Caco-2 (cell line): ENCODE data around the gene HAPLN1. TPM values are rescaled to one million over a fixed set of nuclear protein-coding genes. Genes with fewer than 3 reads are reported as not detected.

Experiments used
- BruUV-seq: library from RNA; stranded (reverse); fragments of 400-500 nt; replicated peaks from 2 replicates; lab custom pipeline; 2021; lab: Mats Ljungman, UMichigan
- CTCF ChIA-PET: fragments of 300-600 bp; sonication (Branson Sonifier 250); formaldehyde crosslinking; loops from one replicate; lab custom pipeline; 2022; ENCODE audit warnings: antibody characterized with exemption; lab: Charles Lee
- POLR2A ChIA-PET: fragments of 300-600 bp; sonication (Branson Sonifier 250); formaldehyde crosslinking; loops from one replicate; lab custom pipeline; 2022; ENCODE audit warnings: antibody characterized with exemption; lab: Charles Lee
- DNase-seq, 2 experiments: peaks; one replicate each; pipeline versions ENCODE4 v3.0.0 to v3.0.0-alpha.2; 2020 to 2022
- H3K27me3 ChIP-seq: replicated peaks from 2 replicates; pipeline ENCODE4 v1.6.0; 2011; ENCODE audit warnings: low read length; ENCODE audit not compliant: control insufficient read depth, insufficient read depth
- H3K36me3 ChIP-seq: 2 replicates; pipeline ENCODE4 v1.5.1; 2011; ENCODE audit warnings: low read length; ENCODE audit not compliant: control insufficient read depth, insufficient read depth
- H3K4me1 ChIP-seq: fragments of 250-450 bp; sonication (Bioruptor Pico); 2 replicates; pipeline ENCODE4 v1.5.1; 2020; ENCODE audit warnings: mild to moderate bottlenecking
- H3K4me3 ChIP-seq: 2 replicates; pipeline ENCODE4 v1.5.1; 2011; ENCODE audit warnings: low read depth, mild to moderate bottlenecking, control low read depth, low read length
- H3K9me3 ChIP-seq: fragments of 250-450 bp; sonication (Bioruptor Pico); 2 replicates; pipeline ENCODE4 v1.5.1; 2020; ENCODE audit warnings: mild to moderate bottlenecking, moderate library complexity
- H3K27ac Mint-ChIP-seq: one replicate; pipeline ENCODE4 v1.8.0; 2022; ENCODE audit warnings: mixed read lengths; ENCODE audit not compliant: unreplicated experiment
- H3K27me3 Mint-ChIP-seq: one replicate; pipeline ENCODE4 v1.8.0; 2022; ENCODE audit warnings: mixed read lengths; ENCODE audit not compliant: insufficient read depth, unreplicated experiment
- H3K36me3 Mint-ChIP-seq: one replicate; pipeline ENCODE4 v1.8.0; 2022; ENCODE audit warnings: mild to moderate bottlenecking, mixed read lengths; ENCODE audit not compliant: insufficient read depth, unreplicated experiment
- H3K4me1 Mint-ChIP-seq: one replicate; pipeline ENCODE4 v1.8.0; 2022; ENCODE audit warnings: low read depth, mixed read lengths; ENCODE audit not compliant: unreplicated experiment
- H3K4me3 Mint-ChIP-seq: one replicate; pipeline ENCODE4 v1.8.0; 2022; ENCODE audit warnings: mild to moderate bottlenecking, moderate library complexity, mixed read lengths; ENCODE audit not compliant: unreplicated experiment
- H3K9me3 Mint-ChIP-seq: one replicate; pipeline ENCODE4 v1.8.0; 2022; ENCODE audit warnings: mixed read lengths; ENCODE audit not compliant: unreplicated experiment
- intact Hi-C: fragments of 100-400 bp; cut with micrococcal nuclease; formaldehyde crosslinking; loops from one replicate; pipeline ENCODE4 v1.10.0; 2022; ENCODE audit not compliant: unreplicated experiment
- total RNA-seq: library from RNA; stranded (reverse); gene quantifications from 2 replicates; pipeline ENCODE4 v1.2.3, GENCODE V29; 2022
- TF ChIP-seq, protein P1 (sequence below), 2 experiments: fragments of 200-600 bp in 1 of 2; IDR thresholded peaks; 1 replicate in 1 of 2; 2 replicates in 1 of 2; pipeline versions ENCODE4 v1.5.1 to v1.8.0; 2011 to 2022; ENCODE audit warnings: antibody characterized with exemption in 1 of 2, control low read depth in 1 of 2, inconsistent platforms in 1 of 2, low read depth in 1 of 2, low read length in 1 of 2, mild to moderate bottlenecking in 1 of 2, moderate library complexity in 1 of 2; ENCODE audit not compliant: insufficient read depth in 1 of 2, severe bottlenecking in 1 of 2, unreplicated experiment in 1 of 2

Gene HAPLN1
- total RNA-seq, 1 experiment from 2014 or later: 2.4 TPM

DNA sequence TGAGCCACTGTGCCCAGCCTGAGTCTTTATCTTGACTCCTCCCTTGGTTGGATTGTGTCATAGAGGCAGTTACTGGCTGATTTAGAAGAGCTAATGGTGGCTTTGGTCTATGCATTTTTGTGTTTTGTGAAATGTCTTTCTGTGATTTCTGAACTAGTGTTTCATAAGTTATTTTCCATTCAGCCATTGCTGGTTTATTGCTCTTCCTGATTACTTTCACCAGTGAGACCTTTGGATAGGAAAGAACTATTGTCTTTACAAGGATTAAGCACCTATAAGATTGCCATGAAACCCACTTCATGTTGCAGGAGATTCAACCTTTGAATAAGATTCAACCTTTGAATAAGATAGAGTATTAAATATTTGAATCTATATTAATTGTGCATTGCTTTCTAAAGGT lies 8.7 kb upstream of the HAPLN1 start:
- Histone ChIP-seq H3K4me1 (peaks cover 9% of the 10 kb centered on the region), H3K36me3 (no peaks in the 10 kb centered on the region), H3K4me3 (no peak overlapping the region), H3K27me3 (no peaks in the 10 kb centered on the region), H3K9me3 (no peaks in the 10 kb centered on the region)
- Mint-ChIP-seq H3K9me3 (no peaks in the 10 kb centered on the region), H3K4me3 (no peak overlapping the region), H3K27ac (no peak overlapping the region), H3K27me3 (no peaks in the 10 kb centered on the region), H3K4me1 (peaks cover 7% of the 10 kb centered on the region), H3K36me3 (no peaks in the 10 kb centered on the region)
- intact Hi-C loops: no loop called here
- no TSS peak for BruUV-seq
- TF ChIP-seq, protein P1, sequence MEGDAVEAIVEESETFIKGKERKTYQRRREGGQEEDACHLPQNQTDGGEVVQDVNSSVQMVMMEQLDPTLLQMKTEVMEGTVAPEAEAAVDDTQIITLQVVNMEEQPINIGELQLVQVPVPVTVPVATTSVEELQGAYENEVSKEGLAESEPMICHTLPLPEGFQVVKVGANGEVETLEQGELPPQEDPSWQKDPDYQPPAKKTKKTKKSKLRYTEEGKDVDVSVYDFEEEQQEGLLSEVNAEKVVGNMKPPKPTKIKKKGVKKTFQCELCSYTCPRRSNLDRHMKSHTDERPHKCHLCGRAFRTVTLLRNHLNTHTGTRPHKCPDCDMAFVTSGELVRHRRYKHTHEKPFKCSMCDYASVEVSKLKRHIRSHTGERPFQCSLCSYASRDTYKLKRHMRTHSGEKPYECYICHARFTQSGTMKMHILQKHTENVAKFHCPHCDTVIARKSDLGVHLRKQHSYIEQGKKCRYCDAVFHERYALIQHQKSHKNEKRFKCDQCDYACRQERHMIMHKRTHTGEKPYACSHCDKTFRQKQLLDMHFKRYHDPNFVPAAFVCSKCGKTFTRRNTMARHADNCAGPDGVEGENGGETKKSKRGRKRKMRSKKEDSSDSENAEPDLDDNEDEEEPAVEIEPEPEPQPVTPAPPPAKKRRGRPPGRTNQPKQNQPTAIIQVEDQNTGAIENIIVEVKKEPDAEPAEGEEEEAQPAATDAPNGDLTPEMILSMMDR (IDR thresholded peaks at IDR 0.05; ENCODE audit: insufficient read depth in 1 of 2, low read depth in 1 of 2, low read length in 1 of 2, severe bottlenecking in 1 of 2, unreplicated experiment in 1 of 2): no peak
- ChIA-PET POLR2A (no interaction called here), CTCF (no interaction called here)
- DNase-seq: no peak

- no TSS peak for BruUV-seq
Observed at GRCh38 chr5:83726912-83727311, 6.3 kb upstream of the HAPLN1 start.

DNA sequence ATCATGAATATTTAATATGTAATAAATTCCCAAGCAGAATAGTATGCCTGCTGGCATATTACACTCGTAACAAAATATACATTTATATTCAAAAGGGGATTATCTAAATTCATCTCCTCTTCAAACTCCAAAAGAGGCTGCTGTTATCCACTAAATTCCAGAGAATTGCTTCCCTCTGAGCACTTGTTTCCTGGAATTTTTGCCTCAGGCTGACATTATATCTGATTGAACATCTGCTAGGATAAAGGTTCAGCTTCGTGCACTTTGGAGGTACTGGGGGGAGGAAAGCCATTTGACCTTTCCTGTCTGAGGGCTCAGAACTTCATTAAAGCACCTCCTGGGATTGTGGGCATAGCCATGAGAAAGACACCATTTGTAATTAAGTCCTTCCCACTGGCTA lies 4.3 kb upstream of the HAPLN1 start:
- Histone ChIP-seq H3K36me3 (no peaks in the 10 kb centered on the region), H3K4me1 (peaks cover 22% of the 10 kb centered on the region), H3K27me3 (no peaks in the 10 kb centered on the region; the same call in none of the 2 replicates), H3K9me3 (no peaks in the 10 kb centered on the region), H3K4me3 (no peak overlapping the region)
- H3K9me3 Mint-ChIP-seq: no peaks in the 10 kb centered on the region
- intact Hi-C loops: loop anchor here (5.0 kb wide), 4 partner anchors 57 to 202 kb away; no protein-coding TSS in a partner anchor
- ChIA-PET CTCF (no interaction called here), POLR2A (no interaction called here)
- peaks cover 2% of the 10 kb centered on the region for H3K27me3 Mint-ChIP-seq
- TF ChIP-seq, protein P1 (IDR thresholded peaks at IDR 0.05; ENCODE audit: insufficient read depth in 1 of 2, low read depth in 1 of 2, low read length in 1 of 2, severe bottlenecking in 1 of 2, unreplicated experiment in 1 of 2): no peak
- no peaks in the 10 kb centered on the region for H3K36me3 Mint-ChIP-seq
- DNase-seq: no peak
- no peak overlapping the region for H3K4me3 Mint-ChIP-seq
- peaks cover 24% of the 10 kb centered on the region for H3K4me1 Mint-ChIP-seq
- BruUV-seq: no TSS peak
- no peak overlapping the region for H3K27ac Mint-ChIP-seq

More at GRCh38 chr5:83726912-83727311, 6.3 kb upstream of the HAPLN1 start:
- ChIA-PET POLR2A (no interaction called here), CTCF (no interaction called here)
- no peaks in the 10 kb centered on the region for H3K27me3 ChIP-seq
- Mint-ChIP-seq H3K36me3 (no peaks in the 10 kb centered on the region), H3K4me1 (peaks cover 16% of the 10 kb centered on the region), H3K27me3 (no peaks in the 10 kb centered on the region), H3K4me3 (no peak overlapping the region), H3K27ac (no peak overlapping the region), H3K9me3 (no peaks in the 10 kb centered on the region)
- intact Hi-C loops: no loop called here
- no peaks in the 10 kb centered on the region for H3K36me3 ChIP-seq
- no peak overlapping the region for H3K4me3 ChIP-seq
- TF ChIP-seq, protein P1 (IDR thresholded peaks at IDR 0.05; ENCODE audit: insufficient read depth in 1 of 2, low read depth in 1 of 2, low read length in 1 of 2, severe bottlenecking in 1 of 2, unreplicated experiment in 1 of 2): no peak
- no peak for DNase-seq
- peaks cover 22% of the 10 kb centered on the region for H3K4me1 ChIP-seq
- H3K9me3 ChIP-seq: no peaks in the 10 kb centered on the region
